Lower leg skin (tissue), 3 donors: Measurements from ENCODE around the gene CCNQ.

Experiments used
- CTCF ChIP-seq, 3 donors: fragments of 450-650 bp; IDR thresholded peaks; one replicate each; pipeline ENCODE4 v1.5.1; 2016; ENCODE audit warnings: antibody characterized with exemption in 3 of 3, mild to moderate bottlenecking in 3 of 3, moderate library complexity in 2 of 3
- POLR2A ChIP-seq, 2 donors: fragments of 450-650 bp; IDR thresholded peaks; one replicate each; pipeline ENCODE4 v1.6.1; 2016 to 2017; ENCODE audit warnings: antibody characterized with exemption in 2 of 2, mild to moderate bottlenecking in 1 of 2, moderate library complexity in 1 of 2

GRCh38 chrX:153611298-153612095, 12.6 kb upstream of the CCNQ start:
- TF ChIP-seq CTCF (IDR thresholded peaks at IDR 0.05) (no peak), POLR2A (IDR thresholded peaks at IDR 0.05) (no peak)
